K562 (cell line): ENCODE results near the gene ITSN1. TPM values are rescaled to one million over a fixed set of nuclear protein-coding genes. Genes with fewer than 3 reads are reported as not detected.

ENCODE experiments used
- ATAC-seq: fragments of 200-7000 bp; cut with Tn5 transposase; 3 replicates; pipeline ENCODE4 v1.9.1; 2020; ENCODE audit warnings: moderate library complexity
- BruUV-seq: library from RNA; stranded (reverse); fragments of 400-500 nt; replicated peaks from 2 replicates; lab custom pipeline; 2021; lab: Mats Ljungman, UMichigan
- CTCF ChIA-PET: fragments of 300-600 bp; formaldehyde crosslinking; extraction: SDS; loops from one replicate; lab custom pipeline; 2021; ENCODE audit warnings: low intra/inter-chr PET ratio; lab: Yijun Ruan, JAX
- POLR2A ChIA-PET: fragments of 300-600, 350-650 bp; sonication (Branson Sonifier 250); formaldehyde crosslinking; extraction: SDS; loops from one replicate; lab custom pipeline; 2021; ENCODE audit warnings: antibody characterized with exemption, inconsistent platforms; lab: Yijun Ruan, JAX
- DNase-seq, 4 experiments: peaks; one replicate each; pipeline versions ENCODE4 v3.0.0 to v3.0.0-alpha.2; 2011 to 2018; ENCODE audit warnings: low spot score in 3 of 4, mixed read lengths in 3 of 4; ENCODE audit errors: extremely low read depth in 1 of 4
- FAIRE-seq: peaks from 2 replicates; lab custom pipeline; 2011; peaks lifted over from hg19 to GRCh38; lab: Jason Lieb, UNC
- H2AFZ ChIP-seq: 2 replicates; pipeline ENCODE4 v1.6.0; 2011; ENCODE audit warnings: low read depth, low read length, control low read depth, inconsistent platforms
- H3K27ac ChIP-seq: fragments of 200-600 bp; 3 replicates; pipeline ENCODE4 v1.8.0; 2011; ENCODE audit warnings: low read depth, mild to moderate bottlenecking, control low read depth, inconsistent platforms, low read length, moderate library complexity, mixed read lengths; ENCODE audit errors: extremely low read depth
- H3K27me3 ChIP-seq, 2 experiments: fragments of 300-600 bp in 1 of 2; 2 replicates in 1 of 2; 3 replicates in 1 of 2; pipeline versions ENCODE4 v1.6.0 to v1.8.0; 2011; ENCODE audit warnings: inconsistent platforms in 2 of 2, low read length in 2 of 2, mild to moderate bottlenecking in 1 of 2, mixed read lengths in 1 of 2, moderate library complexity in 1 of 2; ENCODE audit not compliant: control insufficient read depth in 2 of 2, insufficient read depth in 2 of 2
- H3K36me3 ChIP-seq: fragments of 300-600 bp; 3 replicates; pipeline ENCODE4 v1.8.0; 2011; ENCODE audit warnings: mild to moderate bottlenecking, low read length, inconsistent platforms; ENCODE audit not compliant: control insufficient read depth, insufficient read depth
- H3K4me1 ChIP-seq, 2 experiments: fragments of 200-600 bp in 1 of 2; replicated peaks in 1 of 2; 2 replicates in 1 of 2; 3 replicates in 1 of 2; pipeline versions ENCODE4 v1.5.1 to v1.8.0; 2011; ENCODE audit warnings: inconsistent platforms in 2 of 2, low read length in 2 of 2, mild to moderate bottlenecking in 1 of 2, mixed read lengths in 1 of 2, moderate library complexity in 1 of 2; ENCODE audit not compliant: control insufficient read depth in 2 of 2, insufficient read depth in 2 of 2
- H3K4me2 ChIP-seq: 2 replicates; pipeline ENCODE4 v1.6.1; 2011; ENCODE audit warnings: low read length, control low read depth, inconsistent platforms, mixed read lengths; ENCODE audit not compliant: insufficient read depth
- H3K4me3 ChIP-seq: fragments of 200-600 bp; sonication (generic), shearing (Covaris generic); 2 replicates; pipeline ENCODE4 v1.5.1; 2016; ENCODE audit warnings: control low read depth, inconsistent platforms
- H3K79me2 ChIP-seq: fragments of 200-600 bp; 3 replicates; pipeline ENCODE4 v1.8.0; 2011; ENCODE audit warnings: low read length, inconsistent platforms; ENCODE audit not compliant: control insufficient read depth, insufficient read depth
- H3K9ac ChIP-seq, 2 experiments: 2 replicates each; pipeline versions ENCODE4 v1.6.0 to v1.6.1; 2011; ENCODE audit warnings: low read depth in 2 of 2, low read length in 2 of 2, control low read depth in 1 of 2, inconsistent platforms in 1 of 2, mild to moderate bottlenecking in 1 of 2, mixed read lengths in 1 of 2; ENCODE audit not compliant: insufficient read depth in 1 of 2
- H3K9me1 ChIP-seq: one replicate; pipeline ENCODE4 v1.6.0; 2011; ENCODE audit warnings: inconsistent platforms, mild to moderate bottlenecking, low read length, moderate library complexity; ENCODE audit not compliant: control insufficient read depth, insufficient read depth
- H3K9me3 ChIP-seq: replicated peaks from 2 replicates; pipeline ENCODE4 v1.5.1; 2011; ENCODE audit warnings: low read depth, low read length, inconsistent platforms; ENCODE audit not compliant: control insufficient read depth, insufficient read depth
- H4K20me1 ChIP-seq: replicated peaks from 2 replicates; pipeline ENCODE4 v1.6.1; 2011; ENCODE audit warnings: low read length, inconsistent platforms, mixed read lengths; ENCODE audit not compliant: control insufficient read depth, insufficient read depth
- BACH1 ChIP-seq: fragments of 200-800 bp; sonication (Bioruptor generic); IDR thresholded peaks from 2 replicates; pipeline ENCODE4 v1.6.1; 2016; ENCODE audit warnings: missing genetic modification characterization, missing compliant biosample characterization
- BRF1 ChIP-seq: IDR thresholded peaks from 3 replicates; pipeline ENCODE4 v1.6.1; 2011; ENCODE audit warnings: borderline replicate concordance, mild to moderate bottlenecking; ENCODE audit not compliant: insufficient read length; ENCODE audit errors: extremely low read depth
- EP300 ChIP-seq: IDR thresholded peaks from 2 replicates; pipeline ENCODE4 v1.6.1; 2012; ENCODE audit warnings: low read length, improper control_type of control experiment
- GATAD2A ChIP-seq: fragments of 450-650 bp; IDR thresholded peaks from 2 replicates; pipeline ENCODE4 v1.6.1; 2017
- JUNB ChIP-seq: fragments of 450-650 bp; formaldehyde crosslinking; conservative IDR thresholded peaks from 2 replicates; pipeline ENCODE4 v1.4.0; 2020; ENCODE audit warnings: mild to moderate bottlenecking
- NFIC ChIP-seq: fragments of 450-650 bp; IDR thresholded peaks from 2 replicates; pipeline ENCODE4 v1.6.1; 2017; ENCODE audit warnings: mild to moderate bottlenecking, inconsistent platforms
- SMARCB1 ChIP-seq: IDR thresholded peaks from 2 replicates; pipeline ENCODE4 v1.6.1; 2011; ENCODE audit warnings: improper control_type of control experiment, low read depth; ENCODE audit not compliant: insufficient read length
- WHSC1 ChIP-seq: IDR thresholded peaks from one replicate; pipeline ENCODE4 v1.6.1; 2012; ENCODE audit warnings: low read length, control low read depth, inconsistent platforms
- ZNF644 ChIP-seq: fragments of 200-800 bp; sonication (Bioruptor generic); IDR thresholded peaks from 2 replicates; pipeline ENCODE4 v1.6.1; 2016; ENCODE audit warnings: low read depth, missing genetic modification characterization, missing compliant biosample characterization
- ZNF766 ChIP-seq: fragments of 200-800 bp; sonication (Bioruptor generic); conservative IDR thresholded peaks from 2 replicates; pipeline ENCODE4 v1.6.1; 2016; ENCODE audit warnings: missing genetic modification characterization, missing compliant biosample characterization
- WGBS: fragments of 100-300 bp; shearing (Covaris generic); methylation state at CpG from one replicate; pipeline ENCODE4 v1.1.6; 2016; ENCODE audit warnings: low coverage, mixed read lengths; ENCODE audit not compliant: insufficient coverage; ENCODE audit errors: missing lambda C conversion rate; 5-methylcytosine and 5-hydroxymethylcytosine counted together
- in situ Hi-C: fragments of 300-500 bp; cut with MboI; formaldehyde crosslinking; loops from 4 replicates; pipeline ENCODE4 v1.15.0; 2018; ENCODE audit warnings: inconsistent platforms, mixed read lengths
- intact Hi-C: fragments of 100-400 bp; cut with micrococcal nuclease; formaldehyde crosslinking; loops from 2 replicates; pipeline ENCODE4 v1.14.2; 2022
- polyA plus RNA-seq, 8 experiments: library from polyadenylated mRNA; depleted of rRNA in 4 of 8; stranded (reverse) in 5 of 8; unstranded in 3 of 8; fragments of >200 nt; fragmentation: Nextera tagmentation in 2 of 8; fragmentation: Illumina TruSeq in 1 of 8; extraction: Ambion mirVana in 2 of 8; extraction: Trizol in 1 of 8; gene quantifications; 2 replicates each; pipeline versions ENCODE4 v1.2.1 to v1.2.3, GENCODE V29; 2011 to 2014; ENCODE audit warnings: inconsistent platforms in 1 of 8, missing spikeins in 1 of 8
- total RNA-seq, 7 experiments: library from RNA; depleted of rRNA in 6 of 7; stranded (reverse); fragments of >200 nt in 6 of 7; fragmentation: Illumina TruSeq in 2 of 7; extraction: Trizol in 2 of 7; gene quantifications; 2 replicates each; pipeline versions ENCODE4 v1.2.1 to v1.2.3, GENCODE V29; 2011 to 2021; ENCODE audit warnings: low replicate concordance in 1 of 7
- TF ChIP-seq, protein P1 (sequence below): fragments of 200-800 bp; sonication (Bioruptor generic); IDR thresholded peaks from 2 replicates; pipeline ENCODE4 v1.6.1; 2017; ENCODE audit warnings: missing genetic modification characterization, missing compliant biosample characterization
- TF ChIP-seq, protein P2 (sequence below): sonication (generic); formaldehyde crosslinking; IDR thresholded peaks from 2 replicates; pipeline ENCODE4 v1.8.0; 2022; ENCODE audit warnings: mild to moderate bottlenecking, missing genetic modification reagents
- TF ChIP-seq, protein P3 (sequence below): fragments of 450-650 bp; formaldehyde crosslinking; IDR thresholded peaks from 2 replicates; pipeline ENCODE4 v1.4.0; 2020; ENCODE audit warnings: mild to moderate bottlenecking, moderate library complexity

The ITSN1 gene
- total and polyA plus RNA-seq, 9 of the 15 experiments (the other 6 are each of a cell fraction or from before 2014, with no cell fraction given), result 1.1 to 12.6 (median 4.8) TPM

DNA sequence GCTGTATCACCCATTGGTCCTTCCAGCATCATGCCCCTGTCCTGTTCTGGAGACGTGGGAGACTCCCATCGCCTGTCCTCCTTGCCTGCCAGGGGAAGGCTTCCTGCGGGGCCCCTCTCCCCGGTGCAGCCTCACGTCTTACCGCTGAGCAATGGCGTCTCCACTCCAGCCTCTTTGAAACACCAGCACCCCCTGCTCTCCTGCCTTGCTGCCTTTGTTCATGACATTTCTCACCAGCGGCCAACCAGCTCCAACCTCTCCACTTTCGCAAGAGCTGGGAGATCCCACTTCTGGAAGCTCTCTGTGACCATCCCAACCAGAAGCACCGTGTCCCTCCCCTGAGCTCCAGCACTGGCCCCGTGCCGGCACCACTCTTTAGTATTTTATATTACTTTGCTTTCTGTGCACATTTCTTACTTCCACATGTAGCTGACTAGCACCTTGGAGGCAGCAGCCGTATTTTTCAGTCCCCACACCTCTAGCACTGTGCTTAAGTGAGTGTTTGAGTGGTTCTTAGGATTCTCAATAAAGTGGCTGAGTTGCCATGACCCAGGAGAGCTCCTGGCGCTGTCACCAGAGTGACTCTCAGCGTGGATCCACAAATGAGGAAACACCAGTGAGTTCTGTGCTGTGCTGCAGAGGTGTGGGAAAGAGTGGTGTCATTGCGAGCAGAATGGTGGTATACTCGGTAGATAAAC is 189.8 kb downstream of the ITSN1 start (continued):
- TF ChIP-seq, protein P1, sequence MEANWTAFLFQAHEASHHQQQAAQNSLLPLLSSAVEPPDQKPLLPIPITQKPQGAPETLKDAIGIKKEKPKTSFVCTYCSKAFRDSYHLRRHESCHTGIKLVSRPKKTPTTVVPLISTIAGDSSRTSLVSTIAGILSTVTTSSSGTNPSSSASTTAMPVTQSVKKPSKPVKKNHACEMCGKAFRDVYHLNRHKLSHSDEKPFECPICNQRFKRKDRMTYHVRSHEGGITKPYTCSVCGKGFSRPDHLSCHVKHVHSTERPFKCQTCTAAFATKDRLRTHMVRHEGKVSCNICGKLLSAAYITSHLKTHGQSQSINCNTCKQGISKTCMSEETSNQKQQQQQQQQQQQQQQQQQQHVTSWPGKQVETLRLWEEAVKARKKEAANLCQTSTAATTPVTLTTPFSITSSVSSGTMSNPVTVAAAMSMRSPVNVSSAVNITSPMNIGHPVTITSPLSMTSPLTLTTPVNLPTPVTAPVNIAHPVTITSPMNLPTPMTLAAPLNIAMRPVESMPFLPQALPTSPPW (CRISPR knock-in tag), result no peak
- TF ChIP-seq ZNF766 (CRISPR knock-in tag) (no peak), WHSC1 (no peak)

GRCh38 chr21:33834801-33835500 is 192.7 kb downstream of the ITSN1 start:
- no peak overlapping the region for H3K9ac ChIP-seq
- no peak overlapping the region for H3K27ac ChIP-seq
- DNase-seq, result no peak
- ChIA-PET CTCF (no interaction called here), POLR2A (no interaction called here)
- no peaks in the 10 kb centered on the region for H3K9me1 ChIP-seq
- no peak for ATAC-seq
- no peaks in the 10 kb centered on the region for H4K20me1 ChIP-seq
- peaks cover 10 to 50% of the 10 kb centered on the region in 2 experiments for H3K27me3 ChIP-seq
- no peak for TF ChIP-seq BACH1 (tag)
- no peak for TF ChIP-seq ZNF644 (tag)
- no peak for TF ChIP-seq JUNB (CRISPR knock-in tag)
- TF ChIP-seq, protein P2, sequence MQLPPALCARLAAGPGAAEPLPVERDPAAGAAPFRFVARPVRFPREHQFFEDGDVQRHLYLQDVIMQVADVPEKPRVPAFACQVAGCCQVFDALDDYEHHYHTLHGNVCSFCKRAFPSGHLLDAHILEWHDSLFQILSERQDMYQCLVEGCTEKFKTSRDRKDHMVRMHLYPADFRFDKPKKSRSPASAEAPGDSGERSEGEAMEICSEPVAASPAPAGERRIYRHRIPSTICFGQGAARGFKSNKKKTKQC (CRISPR knock-in tag), result no peak
- TF ChIP-seq, protein P3, sequence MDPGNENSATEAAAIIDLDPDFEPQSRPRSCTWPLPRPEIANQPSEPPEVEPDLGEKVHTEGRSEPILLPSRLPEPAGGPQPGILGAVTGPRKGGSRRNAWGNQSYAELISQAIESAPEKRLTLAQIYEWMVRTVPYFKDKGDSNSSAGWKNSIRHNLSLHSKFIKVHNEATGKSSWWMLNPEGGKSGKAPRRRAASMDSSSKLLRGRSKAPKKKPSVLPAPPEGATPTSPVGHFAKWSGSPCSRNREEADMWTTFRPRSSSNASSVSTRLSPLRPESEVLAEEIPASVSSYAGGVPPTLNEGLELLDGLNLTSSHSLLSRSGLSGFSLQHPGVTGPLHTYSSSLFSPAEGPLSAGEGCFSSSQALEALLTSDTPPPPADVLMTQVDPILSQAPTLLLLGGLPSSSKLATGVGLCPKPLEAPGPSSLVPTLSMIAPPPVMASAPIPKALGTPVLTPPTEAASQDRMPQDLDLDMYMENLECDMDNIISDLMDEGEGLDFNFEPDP (CRISPR knock-in tag), result no peak
- no peak for TF ChIP-seq NFIC
- no peak for TF ChIP-seq GATAD2A
- TF ChIP-seq SMARCB1, result no peak
- TF ChIP-seq BRF1, result no peak
- TF ChIP-seq EP300, result no peak
- no peak overlapping the region for H3K4me2 ChIP-seq
- WGBS, result 23% methylated on average over 5 of the region's 5 CpGs
- in situ Hi-C loops (no loop called here), intact Hi-C loops (no loop called here)
- H3K36me3 ChIP-seq, result no peaks in the 10 kb centered on the region
- H3K4me1 ChIP-seq, result no peaks in the 10 kb centered on the region
- H3K4me3 ChIP-seq, result no peak overlapping the region
- FAIRE-seq, result no peak
- H3K9me3 ChIP-seq, result no peaks in the 10 kb centered on the region
- no peaks in the 10 kb centered on the region for H3K79me2 ChIP-seq
- BruUV-seq, result no TSS peak
- H2AFZ ChIP-seq, result no peak overlapping the region
